ENCODE data around the gene LRP8.

The LRP8 gene

GRCh38 chr1:53328009-53328461 lies at the start of gene LRP8:
LRP8 (minus strand) TSS chr1:53328070; CDS start chr1:53327912, 158 bp downstream.
- peak; percentile 65 for DNase-seq

- no peak for DNase-seq
Observed at GRCh38 chr1:53377438-53377841, 49.6 kb upstream of the LRP8 start.

GRCh38 chr1:53376742-53377437 lies 49.0 kb upstream of the LRP8 start:
- no peak for DNase-seq

GRCh38 chr1:53376041-53376461 lies 48.2 kb upstream of the LRP8 start:
- no peak for DNase-seq

GRCh38 chr1:53375440-53375839 lies 47.6 kb upstream of the LRP8 start:
- no peak for DNase-seq

GRCh38 chr1:53373246-53373645 lies 45.4 kb upstream of the LRP8 start:
- no peak for DNase-seq

GRCh38 chr1:53372501-53372951 lies 44.7 kb upstream of the LRP8 start:
- DNase-seq, result no peak

- DNase-seq, result no peak
Observed at GRCh38 chr1:53371851-53372250, 44.0 kb upstream of the LRP8 start.

- no peak for DNase-seq
Observed at GRCh38 chr1:53371121-53371666, 43.3 kb upstream of the LRP8 start.

GRCh38 chr1:53370369-53370961 lies 42.6 kb upstream of the LRP8 start:
- DNase-seq, result no peak

GRCh38 chr1:53369761-53370160 lies 41.9 kb upstream of the LRP8 start:
- no peak for DNase-seq

- no peak for DNase-seq
Observed at GRCh38 chr1:53369034-53369750, 41.3 kb upstream of the LRP8 start.

- DNase-seq, result no peak
Observed at GRCh38 chr1:53368314-53369033, 40.6 kb upstream of the LRP8 start.

GRCh38 chr1:53367503-53368313 lies 39.8 kb upstream of the LRP8 start:
- DNase-seq, result peak; percentile 53

- DNase-seq, result no peak
Observed at GRCh38 chr1:53366901-53367502, 39.1 kb upstream of the LRP8 start.

- DNase-seq, result no peak
Observed at GRCh38 chr1:53365437-53366063, 37.7 kb upstream of the LRP8 start.

GRCh38 chr1:53362851-53363642 lies 35.2 kb upstream of the LRP8 start:
- DNase-seq, result no peak

- no peak for DNase-seq
Observed at GRCh38 chr1:53362270-53362669, 34.4 kb upstream of the LRP8 start.

GRCh38 chr1:53361541-53361961 lies 33.7 kb upstream of the LRP8 start:
- peak; percentile 56 for DNase-seq

- no peak for DNase-seq
Observed at GRCh38 chr1:53359934-53360276, 32.0 kb upstream of the LRP8 start.

Measured in inflammatory macrophage treated with lipopolysaccharide for 4 hours (primary cell).